Naive B cell (primary cell): ENCODE measurements around the gene CNN2. TPM values are rescaled to one million over a fixed set of nuclear protein-coding genes. Genes with fewer than 3 reads are reported as not detected.
A peak's percentile ranks its signal among the peaks of the same experiment; 100 is the strongest.

Source experiments
- ATAC-seq, 2 donors: fragments of 150-1000 bp; cut with Tn5 transposase; 2 replicates each; pipeline ENCODE4 v1.10.0; 2021; ENCODE audit warnings: low read depth in 2 of 2, mild to moderate bottlenecking in 2 of 2, moderate library complexity in 2 of 2
- DNase-seq: peaks from one replicate; pipeline ENCODE4 v3.0.0; 2022
- H3K27ac Mint-ChIP-seq, 6 donors: one replicate each; pipeline ENCODE4 v1.8.0; 2020 to 2022; ENCODE audit warnings: mild to moderate bottlenecking in 6 of 6, mixed read lengths in 6 of 6, moderate library complexity in 5 of 6, inconsistent platforms in 2 of 6
- H3K27me3 Mint-ChIP-seq, 3 donors: one replicate each; pipeline ENCODE4 v1.8.0; 2021 to 2022; ENCODE audit warnings: mixed read lengths in 3 of 3, mild to moderate bottlenecking in 1 of 3
- H3K36me3 Mint-ChIP-seq, 2 donors: one replicate each; pipeline ENCODE4 v1.8.0; 2020 to 2022; ENCODE audit warnings: mixed read lengths in 2 of 2, inconsistent platforms in 1 of 2, mild to moderate bottlenecking in 1 of 2
- H3K4me1 Mint-ChIP-seq, 3 donors: one replicate each; pipeline ENCODE4 v1.8.0; 2020 to 2022; ENCODE audit warnings: mixed read lengths in 3 of 3, inconsistent platforms in 1 of 3, mild to moderate bottlenecking in 1 of 3, moderate library complexity in 1 of 3
- H3K4me3 Mint-ChIP-seq, 8 donors: one replicate each; pipeline ENCODE4 v1.8.0; 2020 to 2022; ENCODE audit warnings: mild to moderate bottlenecking in 8 of 8, mixed read lengths in 8 of 8, moderate library complexity in 8 of 8, inconsistent platforms in 2 of 8
- H3K9me3 Mint-ChIP-seq, 7 donors: one replicate each; pipeline ENCODE4 v1.8.0; 2020 to 2022; ENCODE audit warnings: mixed read lengths in 7 of 7, mild to moderate bottlenecking in 5 of 7, inconsistent platforms in 2 of 7, moderate library complexity in 1 of 7
- polyA plus RNA-seq, 6 donors: library from polyadenylated mRNA; unstranded; fragments of 300-500 nt; fragmentation: Illumina TruSeq; gene quantifications; one replicate each; pipeline ENCODE4 v1.2.3, GENCODE V29; 2021; ENCODE audit warnings: low read depth in 6 of 6

CNN2 gene
- polyA plus RNA-seq, 6 donors from 2014 or later, result 408 to 648 (median 492) TPM

GRCh38 chr19:1046836-1047695 lies 20.7 kb downstream of the CNN2 start:
- Mint-ChIP-seq H3K9me3 (no peaks in the 10 kb centered on the region), H3K36me3 (peaks cover 0 to 5% of the 10 kb centered on the region in 2 donors), H3K4me1 (peaks cover 4 to 8% (median 6%) of the 10 kb centered on the region in 3 donors), H3K4me3 (no peak overlapping the region), H3K27ac (peak overlapping the region in 1 of 6 donors; percentile 64), H3K27me3 (no peaks in the 10 kb centered on the region)
- no peak for DNase-seq
- ATAC-seq, result no peak

DNA sequence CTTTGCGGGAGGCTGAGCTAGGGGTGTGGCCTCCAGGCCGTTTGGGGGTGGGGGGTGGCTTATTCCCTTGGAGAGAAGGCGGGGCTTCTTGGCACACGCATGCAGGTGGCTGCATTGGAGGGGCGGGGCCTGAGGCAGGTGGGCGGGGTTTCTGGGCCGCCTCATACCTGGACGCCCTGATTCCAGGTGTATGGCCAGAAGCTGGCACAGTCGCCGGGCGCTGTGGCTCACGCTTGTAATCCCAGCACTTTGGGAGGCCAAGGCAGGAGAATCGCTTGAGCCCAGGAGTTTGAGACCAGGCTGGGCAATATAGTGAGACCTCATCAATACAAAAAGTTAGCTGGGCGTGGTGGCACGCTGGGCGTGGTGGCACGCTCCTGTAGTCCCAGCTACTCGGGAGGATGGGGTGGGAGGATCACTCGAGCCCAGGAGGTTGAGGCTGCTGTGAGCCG lies 21.3 kb downstream of the CNN2 start:
- Mint-ChIP-seq H3K27me3 (no peaks in the 10 kb centered on the region), H3K36me3 (peaks cover 0 to 5% of the 10 kb centered on the region in 2 donors), H3K9me3 (peaks cover 0 to under 1% (median 0%) of the 10 kb centered on the region in 7 donors), H3K4me3 (no peak overlapping the region), H3K27ac (peak overlapping the region in 1 of 6 donors; percentile 64), H3K4me1 (peaks cover 2 to 8% (median 5%) of the 10 kb centered on the region in 3 donors)
- no peak for ATAC-seq
- DNase-seq, result no peak

DNA sequence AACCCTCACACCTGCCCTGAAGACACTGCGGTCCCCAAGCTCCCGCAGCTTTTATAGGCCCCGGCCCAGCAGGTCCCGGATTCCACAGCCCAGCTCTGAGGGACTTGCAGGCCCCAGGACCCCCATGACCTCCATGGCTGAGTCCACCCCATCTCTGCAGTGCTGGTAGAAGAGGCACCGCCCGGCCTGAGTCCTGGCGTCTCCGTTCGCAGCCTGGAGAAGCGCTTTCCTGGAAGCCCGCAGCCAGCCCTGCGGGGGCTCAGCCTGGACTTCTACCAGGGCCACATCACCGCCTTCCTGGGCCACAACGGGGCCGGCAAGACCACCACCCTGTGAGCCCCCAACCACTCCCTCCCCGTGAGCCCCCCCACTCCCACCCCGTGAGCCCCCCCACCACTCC lies 22.7 kb downstream of the CNN2 start:
- Mint-ChIP-seq H3K36me3 (peaks cover 0 to 5% of the 10 kb centered on the region in 2 donors), H3K9me3 (peaks cover 0 to 7% (median 0%) of the 10 kb centered on the region in 7 donors), H3K27me3 (no peaks in the 10 kb centered on the region), H3K4me3 (no peak overlapping the region), H3K4me1 (peaks cover 0 to 9% (median 3%) of the 10 kb centered on the region in 3 donors), H3K27ac (no peak overlapping the region)
- no peak for DNase-seq
- no peak for ATAC-seq

DNA sequence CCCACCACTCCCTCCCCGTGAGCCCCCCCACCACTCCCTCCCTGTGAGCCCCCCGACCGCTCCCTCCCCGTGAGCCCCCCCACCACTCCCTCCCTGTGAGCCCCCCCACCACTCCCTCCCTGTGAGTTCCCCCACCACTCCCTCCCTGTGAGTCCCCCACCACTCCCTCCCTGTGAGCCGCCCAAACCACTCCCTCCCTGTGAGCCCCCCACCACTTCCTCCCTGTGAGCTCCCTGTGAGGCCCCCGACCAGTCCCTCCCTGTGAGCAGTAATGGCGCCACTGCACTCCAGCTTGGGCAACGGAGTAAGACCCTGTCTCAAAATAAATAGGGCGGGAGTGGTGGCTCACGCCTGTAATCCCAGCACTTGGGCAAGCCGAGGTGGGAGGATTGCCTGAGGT lies 23.4 kb downstream of the CNN2 start:
- no peak for DNase-seq
- no peak for ATAC-seq
- H3K27ac Mint-ChIP-seq, result no peak overlapping the region
- H3K36me3 Mint-ChIP-seq, result peaks cover 0 to 5% of the 10 kb centered on the region in 2 donors
- H3K9me3 Mint-ChIP-seq, result peaks cover 0 to 11% (median 0%) of the 10 kb centered on the region in 7 donors
- no peaks in the 10 kb centered on the region for H3K27me3 Mint-ChIP-seq
- H3K4me3 Mint-ChIP-seq, result no peak overlapping the region
- peaks cover 0 to 9% (median 3%) of the 10 kb centered on the region in 3 donors for H3K4me1 Mint-ChIP-seq

- Mint-ChIP-seq H3K36me3 (peaks cover 1 to 14% of the 10 kb centered on the region in 2 donors), H3K27ac (no peak overlapping the region), H3K4me1 (peaks cover 0 to 9% (median 3%) of the 10 kb centered on the region in 3 donors), H3K9me3 (peaks cover 0 to 20% (median 1%) of the 10 kb centered on the region in 7 donors), H3K4me3 (peak overlapping the region in 1 of 8 donors; percentile 29), H3K27me3 (no peaks in the 10 kb centered on the region)
- no peak for ATAC-seq
- DNase-seq, result no peak
Measured at GRCh38 chr19:1050989-1051788, 24.8 kb downstream of the CNN2 start.

DNA sequence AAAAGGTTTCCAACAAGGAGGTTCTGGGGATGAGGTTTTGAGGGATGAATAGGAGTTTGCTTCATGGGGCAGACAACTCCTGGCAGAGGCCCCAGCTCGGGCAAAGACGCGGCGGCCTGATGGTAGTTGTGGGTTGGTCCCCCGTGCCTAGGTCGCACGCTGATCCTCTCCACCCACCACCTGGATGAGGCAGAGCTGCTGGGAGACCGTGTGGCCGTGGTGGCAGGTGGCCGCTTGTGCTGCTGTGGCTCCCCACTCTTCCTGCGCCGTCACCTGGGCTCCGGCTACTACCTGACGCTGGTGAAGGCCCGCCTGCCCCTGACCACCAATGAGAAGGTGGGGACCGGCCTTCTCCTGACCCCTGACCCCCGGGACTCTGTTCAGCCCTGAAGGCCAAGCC lies 25.4 kb downstream of the CNN2 start:
- ATAC-seq (no peak), DNase-seq (no peak)
- Mint-ChIP-seq H3K27me3 (no peaks in the 10 kb centered on the region), H3K4me1 (peaks cover 0 to 15% (median 5%) of the 10 kb centered on the region in 3 donors), H3K36me3 (peaks cover 7 to 20% of the 10 kb centered on the region in 2 donors), H3K4me3 (no peak overlapping the region), H3K9me3 (peaks cover 5 to 26% (median 7%) of the 10 kb centered on the region in 7 donors), H3K27ac (no peak overlapping the region)

- Mint-ChIP-seq H3K27me3 (no peaks in the 10 kb centered on the region), H3K36me3 (peaks cover 12 to 27% of the 10 kb centered on the region in 2 donors), H3K27ac (peak overlapping the region in 2 of 6 donors; percentile 25 to 66), H3K4me1 (peaks cover 3 to 19% (median 6%) of the 10 kb centered on the region in 3 donors), H3K4me3 (no peak overlapping the region), H3K9me3 (peaks cover 8 to 33% (median 14%) of the 10 kb centered on the region in 7 donors)
- DNase-seq (no peak), ATAC-seq (no peak)
Measured at GRCh38 chr19:1052349-1052975, 26.1 kb downstream of the CNN2 start.

GRCh38 chr19:1053176-1054101 lies 27.0 kb downstream of the CNN2 start:
- peaks cover 22 to 37% of the 10 kb centered on the region in 2 donors for H3K36me3 Mint-ChIP-seq
- H3K27ac Mint-ChIP-seq, result peak overlapping the region in 1 of 6 donors; percentile 65
- peaks cover 10 to 42% (median 23%) of the 10 kb centered on the region in 7 donors for H3K9me3 Mint-ChIP-seq
- DNase-seq (no peak), ATAC-seq (no peak)
- H3K4me1 Mint-ChIP-seq, result peaks cover 9 to 27% (median 10%) of the 10 kb centered on the region in 3 donors
- H3K4me3 Mint-ChIP-seq, result peak overlapping the region in 1 of 8 donors; percentile 29
- no peaks in the 10 kb centered on the region for H3K27me3 Mint-ChIP-seq

DNA sequence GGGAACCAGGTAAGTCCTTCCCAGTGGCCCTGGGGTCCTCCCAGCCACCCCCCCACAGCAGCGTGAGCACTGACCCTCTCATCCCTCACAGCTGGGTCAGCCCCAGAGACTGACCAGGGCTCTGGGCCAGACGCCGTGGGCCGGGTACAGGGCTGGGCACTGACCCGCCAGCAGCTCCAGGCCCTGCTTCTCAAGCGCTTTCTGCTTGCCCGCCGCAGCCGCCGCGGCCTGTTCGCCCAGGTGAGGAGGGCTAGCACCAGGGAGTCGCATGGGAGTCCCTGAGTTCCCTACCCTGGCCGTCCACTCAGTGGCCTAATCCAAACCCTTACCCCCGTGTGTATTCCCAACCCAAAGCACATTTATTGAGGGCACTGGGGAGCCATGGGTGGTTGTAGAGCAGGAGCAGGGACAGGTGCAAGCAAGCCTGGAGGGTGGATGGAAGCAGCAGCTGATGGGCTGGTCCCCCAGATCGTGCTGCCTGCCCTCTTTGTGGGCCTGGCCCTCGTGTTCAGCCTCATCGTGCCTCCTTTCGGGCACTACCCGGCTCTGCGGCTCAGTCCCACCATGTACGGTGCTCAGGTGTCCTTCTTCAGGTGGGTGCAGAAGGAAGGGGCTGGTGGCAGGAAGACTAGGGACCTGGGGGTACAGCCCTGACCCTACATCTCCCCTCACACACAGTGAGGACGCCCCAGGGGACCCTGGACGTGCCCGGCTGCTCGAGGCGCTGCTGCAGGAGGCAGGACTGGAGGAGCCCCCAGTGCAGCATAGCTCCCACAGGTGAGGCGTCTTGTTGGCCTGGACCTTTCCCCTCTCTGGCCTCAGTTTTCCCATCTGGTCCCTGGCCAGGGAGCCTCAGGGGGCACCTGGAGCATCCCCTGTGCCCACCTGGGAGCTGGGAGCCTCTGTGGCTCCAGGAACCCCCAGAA lies 28.0 kb downstream of the CNN2 start:
- Mint-ChIP-seq H3K9me3 (peaks cover 10 to 48% (median 23%) of the 10 kb centered on the region in 7 donors), H3K4me3 (no peak overlapping the region), H3K27ac (no peak overlapping the region), H3K4me1 (peaks cover 9 to 27% (median 10%) of the 10 kb centered on the region in 3 donors), H3K36me3 (peaks cover 23 to 39% of the 10 kb centered on the region in 2 donors), H3K27me3 (no peaks in the 10 kb centered on the region)
- DNase-seq, result no peak
- ATAC-seq, result no peak

- H3K4me3 Mint-ChIP-seq, result no peak overlapping the region
- no peak overlapping the region for H3K27ac Mint-ChIP-seq
- H3K9me3 Mint-ChIP-seq, result peaks cover 10 to 53% (median 23%) of the 10 kb centered on the region in 7 donors
- H3K4me1 Mint-ChIP-seq, result peaks cover 9 to 27% (median 10%) of the 10 kb centered on the region in 3 donors
- no peak for DNase-seq
- no peak for ATAC-seq
- H3K27me3 Mint-ChIP-seq, result no peaks in the 10 kb centered on the region
- H3K36me3 Mint-ChIP-seq, result peaks cover 23 to 39% of the 10 kb centered on the region in 2 donors
Measured at GRCh38 chr19:1055028-1055425, 28.6 kb downstream of the CNN2 start.

GRCh38 chr19:1055886-1056620 lies 29.6 kb downstream of the CNN2 start:
- Mint-ChIP-seq H3K36me3 (peaks cover 23 to 39% of the 10 kb centered on the region in 2 donors), H3K4me3 (peak overlapping the region in 2 of 8 donors; percentile 47 to 78), H3K4me1 (peaks cover 9 to 27% (median 10%) of the 10 kb centered on the region in 3 donors), H3K9me3 (peaks cover 10 to 55% (median 23%) of the 10 kb centered on the region in 7 donors), H3K27me3 (no peaks in the 10 kb centered on the region), H3K27ac (peak overlapping the region in 2 of 6 donors; percentile 10 to 24)
- no peak for ATAC-seq
- no peak for DNase-seq
